GM12878 (cell line): Measurements from ENCODE around the gene MACROD2. TPM values are rescaled to one million over a fixed set of nuclear protein-coding genes. Genes with fewer than 3 reads are reported as not detected.

Experiments used
- ATAC-seq: fragments of 200-7000 bp; cut with Tn5 transposase; 3 replicates; pipeline ENCODE4 v1.9.1; 2020; ENCODE audit warnings: mild to moderate bottlenecking, moderate library complexity
- BruUV-seq: library from RNA; stranded (reverse); fragments of 400-500 nt; replicated peaks from 2 replicates; lab custom pipeline; 2021; lab: Mats Ljungman, UMichigan
- CTCF ChIA-PET: fragments of 300-600 bp; sonication (Branson Sonifier 250); formaldehyde crosslinking; extraction: SDS; loops from one replicate; lab custom pipeline; 2021; ENCODE audit warnings: inconsistent platforms; lab: Yijun Ruan, JAX
- POLR2A ChIA-PET: fragments of 350-600 bp; formaldehyde crosslinking; extraction: SDS; loops from one replicate; lab custom pipeline; 2021; ENCODE audit warnings: inconsistent platforms; lab: Charles Lee
- RAD21 ChIA-PET: fragments of 300-600 bp; sonication (Branson Sonifier 250); formaldehyde crosslinking; loops from one replicate; lab custom pipeline; 2023; ENCODE audit warnings: antibody characterized with exemption; ENCODE audit not compliant: unreplicated experiment; lab: Charles Lee
- SMC1A ChIA-PET: fragments of 300-600 bp; sonication (Branson Sonifier 250); formaldehyde crosslinking; loops from one replicate; lab custom pipeline; 2023; ENCODE audit not compliant: unreplicated experiment, uncharacterized antibody; lab: Charles Lee
- DNase-seq: peaks from one replicate; pipeline ENCODE4 v3.0.0-alpha.2; 2011; ENCODE audit warnings: low read depth, low spot score
- FAIRE-seq: peaks from 3 replicates; lab custom pipeline; 2011; peaks lifted over from hg19 to GRCh38; lab: Jason Lieb, UNC
- H2AFZ ChIP-seq: 2 replicates; pipeline ENCODE4 v1.6.0; 2011; ENCODE audit warnings: low read depth, low read length, control low read depth; ENCODE audit not compliant: control insufficient read depth
- H3K27ac ChIP-seq: 2 replicates; pipeline ENCODE4 v1.5.1; 2011; ENCODE audit warnings: control low read depth; ENCODE audit not compliant: control insufficient read depth, insufficient read depth
- H3K27me3 ChIP-seq, 2 experiments: replicated peaks in 1 of 2; 2 replicates each; pipeline versions ENCODE4 v1.6.0 to v1.6.1; 2011; ENCODE audit warnings: low read length in 1 of 2; ENCODE audit not compliant: control insufficient read depth in 2 of 2, insufficient read depth in 2 of 2
- H3K36me3 ChIP-seq, 2 experiments: 2 replicates each; pipeline ENCODE4 v1.5.1; 2011; ENCODE audit warnings: low read length in 1 of 2; ENCODE audit not compliant: control insufficient read depth in 2 of 2, insufficient read depth in 2 of 2
- H3K4me1 ChIP-seq: 2 replicates; pipeline ENCODE4 v1.6.1; 2011; ENCODE audit warnings: mild to moderate bottlenecking, low read length, moderate library complexity, mixed read lengths; ENCODE audit not compliant: control insufficient read depth, insufficient read depth
- H3K4me2 ChIP-seq: 2 replicates; pipeline ENCODE4 v1.6.0; 2011; ENCODE audit warnings: control low read depth; ENCODE audit not compliant: control insufficient read depth, insufficient read depth
- H3K4me3 ChIP-seq: fragments of 200-600 bp; sonication (generic); 2 replicates; pipeline ENCODE4 v1.5.1; 2016
- H3K79me2 ChIP-seq: 2 replicates; pipeline ENCODE4 v1.6.0; 2011; ENCODE audit warnings: low read length; ENCODE audit not compliant: control insufficient read depth, insufficient read depth
- H3K9ac ChIP-seq: 2 replicates; pipeline ENCODE4 v1.8.0; 2011; ENCODE audit warnings: low read length, control low read depth, mixed read lengths; ENCODE audit not compliant: control insufficient read depth, insufficient read depth
- H3K9me3 ChIP-seq: replicated peaks from 3 replicates; pipeline ENCODE4 v1.5.1; 2011; ENCODE audit warnings: mild to moderate bottlenecking, low read length; ENCODE audit not compliant: control insufficient read depth, insufficient read depth
- H4K20me1 ChIP-seq: 2 replicates; pipeline ENCODE4 v1.6.0; 2011; ENCODE audit not compliant: control insufficient read depth, insufficient read depth
- ATF7 ChIP-seq: fragments of 450-650 bp; IDR thresholded peaks from 2 replicates; pipeline ENCODE4 v1.6.1; 2016; ENCODE audit warnings: low read depth, mild to moderate bottlenecking
- CBX3 ChIP-seq: fragments of 200-600 bp; sonication (generic); IDR thresholded peaks from 2 replicates; pipeline ENCODE4 v1.6.1; 2016; ENCODE audit warnings: low read depth, borderline replicate concordance
- CHD4 ChIP-seq: fragments of 200-600 bp; sonication (generic); IDR thresholded peaks from 2 replicates; pipeline ENCODE4 v1.6.1; 2016; ENCODE audit warnings: mild to moderate bottlenecking
- MXI1 ChIP-seq: fragments of 150-350 bp; IDR thresholded peaks from 2 replicates; pipeline ENCODE4 v1.6.1; 2011; ENCODE audit warnings: low read depth, mild to moderate bottlenecking, inconsistent platforms, low read length, improper control_type of control experiment
- POLR2AphosphoS2 ChIP-seq: IDR thresholded peaks from 2 replicates; pipeline ENCODE4 v1.6.1; 2011; ENCODE audit warnings: low read depth, mild to moderate bottlenecking, low read length, improper control_type of control experiment, moderate library complexity
- RFX5 ChIP-seq: IDR thresholded peaks from 2 replicates; pipeline ENCODE4 v1.6.1; 2011; ENCODE audit warnings: low read depth, low read length, improper control_type of control experiment
- SMAD1 ChIP-seq: fragments of 450-650 bp; IDR thresholded peaks from 2 replicates; pipeline ENCODE4 v1.6.1; 2018; ENCODE audit warnings: mild to moderate bottlenecking, low read depth; ENCODE audit not compliant: partially characterized antibody
- ZBED1 ChIP-seq: IDR thresholded peaks from 2 replicates; pipeline ENCODE4 v1.6.1; 2016; ENCODE audit warnings: borderline replicate concordance
- ZZZ3 ChIP-seq: IDR thresholded peaks from 2 replicates; pipeline ENCODE4 v1.6.1; 2011; ENCODE audit warnings: low read depth; ENCODE audit not compliant: control insufficient read depth, insufficient read length
- in situ Hi-C: fragments of 300-500 bp; cut with MboI; formaldehyde crosslinking; loops from 9 replicates; pipeline ENCODE4 v1.14.3; 2018; ENCODE audit warnings: mixed read lengths
- intact Hi-C: fragments of 100-400 bp; cut with micrococcal nuclease; formaldehyde crosslinking; loops from one replicate; pipeline ENCODE4 v1.14.2; 2022; ENCODE audit not compliant: unreplicated experiment
- polyA plus RNA-seq, 11 experiments: library from polyadenylated mRNA; depleted of rRNA in 4 of 11; unstranded in 6 of 11; stranded (reverse) in 5 of 11; fragments of >200 nt; fragmentation: Nextera tagmentation in 4 of 11; fragmentation: Illumina TruSeq in 1 of 11; extraction: Ambion mirVana in 4 of 11; extraction: Trizol in 1 of 11; gene quantifications; 1 replicate in 1 of 11; 2 replicates in 10 of 11; pipeline versions ENCODE4 v1.2.1 to v1.2.3, GENCODE V29; 2011 to 2016; ENCODE audit warnings: inconsistent platforms in 2 of 11, missing spikeins in 2 of 11, low read depth in 1 of 11
- total RNA-seq, 4 experiments: library from RNA; depleted of rRNA in 3 of 4; stranded (reverse); fragments of >200 nt in 3 of 4; fragmentation: Illumina TruSeq in 1 of 4; extraction: Trizol in 1 of 4; gene quantifications; 2 replicates each; pipeline versions ENCODE4 v1.2.1 to v1.2.3, GENCODE V29; 2013 to 2021
- TF ChIP-seq, protein P1 (sequence below): fragments of 450-650 bp; IDR thresholded peaks from 2 replicates; pipeline ENCODE4 v1.6.1; 2018; ENCODE audit warnings: mild to moderate bottlenecking, low read depth, moderate library complexity; ENCODE audit not compliant: partially characterized antibody
- TF ChIP-seq, protein P2 (sequence below): fragments of 450-650 bp; IDR thresholded peaks from 2 replicates; pipeline ENCODE4 v1.6.1; 2018; ENCODE audit warnings: borderline replicate concordance, mild to moderate bottlenecking; ENCODE audit not compliant: partially characterized antibody
- TF ChIP-seq, protein P3 (sequence below): IDR thresholded peaks from 2 replicates; pipeline ENCODE4 v1.6.1; 2012; ENCODE audit warnings: mild to moderate bottlenecking, low read depth, low read length
- TF ChIP-seq, protein P4 (sequence below): IDR thresholded peaks from 2 replicates; pipeline ENCODE4 v1.6.1; 2011; ENCODE audit warnings: low read depth, low read length, improper control_type of control experiment, borderline replicate concordance

MACROD2 gene
- total and polyA plus RNA-seq, 10 of the 15 experiments (the other 5 are each of a cell fraction or from before 2014, with no cell fraction given) = 1.1 to 21.5 (median 2.2) TPM

DNA sequence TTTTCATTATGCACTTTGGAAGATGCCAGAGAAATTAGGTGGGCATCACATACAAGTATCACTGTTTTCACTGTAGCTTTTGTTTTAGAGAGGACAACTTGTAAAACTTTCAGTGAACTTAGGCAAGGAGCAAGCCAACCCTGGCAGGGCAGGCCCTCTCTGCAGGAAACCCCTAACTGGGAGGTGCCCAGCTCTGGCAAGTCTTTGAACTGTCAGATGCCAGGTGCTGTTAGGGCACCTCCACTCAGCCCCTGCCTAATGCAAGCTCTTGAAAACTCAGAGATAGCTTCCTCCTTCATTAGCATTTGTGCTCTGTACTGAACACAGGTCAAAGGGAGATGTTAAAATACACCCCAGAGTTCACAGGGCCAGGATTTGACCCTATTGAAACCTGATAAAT is 1116.3 kb downstream of the MACROD2 start:
- no peak overlapping the region for H3K4me2 ChIP-seq
- DNase-seq (no peak), ATAC-seq (no peak), FAIRE-seq (no peak)
- H3K4me3 ChIP-seq = no peak overlapping the region
- H2AFZ ChIP-seq = no peak overlapping the region
- no peaks in the 10 kb centered on the region for H3K9me3 ChIP-seq
- no peaks in the 10 kb centered on the region for H3K79me2 ChIP-seq
- in situ Hi-C loops = no loop called here
- no peak overlapping the region for H3K27ac ChIP-seq
- H3K36me3 ChIP-seq = no peaks in the 10 kb centered on the region
- no TSS peak for BruUV-seq
- ChIA-PET CTCF (no interaction called here), SMC1A (no interaction called here), POLR2A (no interaction called here), RAD21 (no interaction called here)
- no peaks in the 10 kb centered on the region for H3K4me1 ChIP-seq
- no peak overlapping the region for H3K9ac ChIP-seq
- intact Hi-C loops = no loop called here
- H3K27me3 ChIP-seq = no peaks in the 10 kb centered on the region
- H4K20me1 ChIP-seq = no peaks in the 10 kb centered on the region
- TF ChIP-seq CHD4 (no peak), RFX5 (no peak), ATF7 (no peak), POLR2AphosphoS2 (no peak), CBX3 (no peak), SMAD1 (no peak), ZZZ3 (no peak), MXI1 (no peak), ZBED1 (no peak)
- TF ChIP-seq, protein P1, sequence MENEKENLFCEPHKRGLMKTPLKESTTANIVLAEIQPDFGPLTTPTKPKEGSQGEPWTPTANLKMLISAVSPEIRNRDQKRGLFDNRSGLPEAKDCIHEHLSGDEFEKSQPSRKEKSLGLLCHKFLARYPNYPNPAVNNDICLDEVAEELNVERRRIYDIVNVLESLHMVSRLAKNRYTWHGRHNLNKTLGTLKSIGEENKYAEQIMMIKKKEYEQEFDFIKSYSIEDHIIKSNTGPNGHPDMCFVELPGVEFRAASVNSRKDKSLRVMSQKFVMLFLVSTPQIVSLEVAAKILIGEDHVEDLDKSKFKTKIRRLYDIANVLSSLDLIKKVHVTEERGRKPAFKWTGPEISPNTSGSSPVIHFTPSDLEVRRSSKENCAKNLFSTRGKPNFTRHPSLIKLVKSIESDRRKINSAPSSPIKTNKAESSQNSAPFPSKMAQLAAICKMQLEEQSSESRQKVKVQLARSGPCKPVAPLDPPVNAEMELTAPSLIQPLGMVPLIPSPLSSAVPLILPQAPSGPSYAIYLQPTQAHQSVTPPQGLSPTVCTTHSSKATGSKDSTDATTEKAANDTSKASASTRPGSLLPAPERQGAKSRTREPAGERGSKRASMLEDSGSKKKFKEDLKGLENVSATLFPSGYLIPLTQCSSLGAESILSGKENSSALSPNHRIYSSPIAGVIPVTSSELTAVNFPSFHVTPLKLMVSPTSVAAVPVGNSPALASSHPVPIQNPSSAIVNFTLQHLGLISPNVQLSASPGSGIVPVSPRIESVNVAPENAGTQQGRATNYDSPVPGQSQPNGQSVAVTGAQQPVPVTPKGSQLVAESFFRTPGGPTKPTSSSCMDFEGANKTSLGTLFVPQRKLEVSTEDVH = no peak
- TF ChIP-seq, protein P2, sequence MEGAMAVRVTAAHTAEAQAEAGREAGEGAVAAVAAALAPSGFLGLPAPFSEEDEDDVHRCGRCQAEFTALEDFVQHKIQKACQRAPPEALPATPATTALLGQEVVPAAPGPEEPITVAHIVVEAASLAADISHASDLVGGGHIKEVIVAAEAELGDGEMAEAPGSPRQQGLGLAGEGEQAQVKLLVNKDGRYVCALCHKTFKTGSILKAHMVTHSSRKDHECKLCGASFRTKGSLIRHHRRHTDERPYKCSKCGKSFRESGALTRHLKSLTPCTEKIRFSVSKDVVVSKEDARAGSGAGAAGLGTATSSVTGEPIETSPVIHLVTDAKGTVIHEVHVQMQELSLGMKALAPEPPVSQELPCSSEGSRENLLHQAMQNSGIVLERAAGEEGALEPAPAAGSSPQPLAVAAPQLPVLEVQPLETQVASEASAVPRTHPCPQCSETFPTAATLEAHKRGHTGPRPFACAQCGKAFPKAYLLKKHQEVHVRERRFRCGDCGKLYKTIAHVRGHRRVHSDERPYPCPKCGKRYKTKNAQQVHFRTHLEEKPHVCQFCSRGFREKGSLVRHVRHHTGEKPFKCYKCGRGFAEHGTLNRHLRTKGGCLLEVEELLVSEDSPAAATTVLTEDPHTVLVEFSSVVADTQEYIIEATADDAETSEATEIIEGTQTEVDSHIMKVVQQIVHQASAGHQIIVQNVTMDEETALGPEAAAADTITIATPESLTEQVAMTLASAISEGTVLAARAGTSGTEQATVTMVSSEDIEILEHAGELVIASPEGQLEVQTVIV = no peak
- TF ChIP-seq, protein P3, sequence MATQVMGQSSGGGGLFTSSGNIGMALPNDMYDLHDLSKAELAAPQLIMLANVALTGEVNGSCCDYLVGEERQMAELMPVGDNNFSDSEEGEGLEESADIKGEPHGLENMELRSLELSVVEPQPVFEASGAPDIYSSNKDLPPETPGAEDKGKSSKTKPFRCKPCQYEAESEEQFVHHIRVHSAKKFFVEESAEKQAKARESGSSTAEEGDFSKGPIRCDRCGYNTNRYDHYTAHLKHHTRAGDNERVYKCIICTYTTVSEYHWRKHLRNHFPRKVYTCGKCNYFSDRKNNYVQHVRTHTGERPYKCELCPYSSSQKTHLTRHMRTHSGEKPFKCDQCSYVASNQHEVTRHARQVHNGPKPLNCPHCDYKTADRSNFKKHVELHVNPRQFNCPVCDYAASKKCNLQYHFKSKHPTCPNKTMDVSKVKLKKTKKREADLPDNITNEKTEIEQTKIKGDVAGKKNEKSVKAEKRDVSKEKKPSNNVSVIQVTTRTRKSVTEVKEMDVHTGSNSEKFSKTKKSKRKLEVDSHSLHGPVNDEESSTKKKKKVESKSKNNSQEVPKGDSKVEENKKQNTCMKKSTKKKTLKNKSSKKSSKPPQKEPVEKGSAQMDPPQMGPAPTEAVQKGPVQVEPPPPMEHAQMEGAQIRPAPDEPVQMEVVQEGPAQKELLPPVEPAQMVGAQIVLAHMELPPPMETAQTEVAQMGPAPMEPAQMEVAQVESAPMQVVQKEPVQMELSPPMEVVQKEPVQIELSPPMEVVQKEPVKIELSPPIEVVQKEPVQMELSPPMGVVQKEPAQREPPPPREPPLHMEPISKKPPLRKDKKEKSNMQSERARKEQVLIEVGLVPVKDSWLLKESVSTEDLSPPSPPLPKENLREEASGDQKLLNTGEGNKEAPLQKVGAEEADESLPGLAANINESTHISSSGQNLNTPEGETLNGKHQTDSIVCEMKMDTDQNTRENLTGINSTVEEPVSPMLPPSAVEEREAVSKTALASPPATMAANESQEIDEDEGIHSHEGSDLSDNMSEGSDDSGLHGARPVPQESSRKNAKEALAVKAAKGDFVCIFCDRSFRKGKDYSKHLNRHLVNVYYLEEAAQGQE = no peak
- TF ChIP-seq, protein P4, sequence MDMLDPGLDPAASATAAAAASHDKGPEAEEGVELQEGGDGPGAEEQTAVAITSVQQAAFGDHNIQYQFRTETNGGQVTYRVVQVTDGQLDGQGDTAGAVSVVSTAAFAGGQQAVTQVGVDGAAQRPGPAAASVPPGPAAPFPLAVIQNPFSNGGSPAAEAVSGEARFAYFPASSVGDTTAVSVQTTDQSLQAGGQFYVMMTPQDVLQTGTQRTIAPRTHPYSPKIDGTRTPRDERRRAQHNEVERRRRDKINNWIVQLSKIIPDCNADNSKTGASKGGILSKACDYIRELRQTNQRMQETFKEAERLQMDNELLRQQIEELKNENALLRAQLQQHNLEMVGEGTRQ = no peak
